ENCODE results near the gene BANK1.
"Not testable (repeated sequence)": the region's sequence is repeated elsewhere in the genome, so short reads cannot be mapped to it uniquely, and the experiment has no call there.

The BANK1 gene

DNA sequence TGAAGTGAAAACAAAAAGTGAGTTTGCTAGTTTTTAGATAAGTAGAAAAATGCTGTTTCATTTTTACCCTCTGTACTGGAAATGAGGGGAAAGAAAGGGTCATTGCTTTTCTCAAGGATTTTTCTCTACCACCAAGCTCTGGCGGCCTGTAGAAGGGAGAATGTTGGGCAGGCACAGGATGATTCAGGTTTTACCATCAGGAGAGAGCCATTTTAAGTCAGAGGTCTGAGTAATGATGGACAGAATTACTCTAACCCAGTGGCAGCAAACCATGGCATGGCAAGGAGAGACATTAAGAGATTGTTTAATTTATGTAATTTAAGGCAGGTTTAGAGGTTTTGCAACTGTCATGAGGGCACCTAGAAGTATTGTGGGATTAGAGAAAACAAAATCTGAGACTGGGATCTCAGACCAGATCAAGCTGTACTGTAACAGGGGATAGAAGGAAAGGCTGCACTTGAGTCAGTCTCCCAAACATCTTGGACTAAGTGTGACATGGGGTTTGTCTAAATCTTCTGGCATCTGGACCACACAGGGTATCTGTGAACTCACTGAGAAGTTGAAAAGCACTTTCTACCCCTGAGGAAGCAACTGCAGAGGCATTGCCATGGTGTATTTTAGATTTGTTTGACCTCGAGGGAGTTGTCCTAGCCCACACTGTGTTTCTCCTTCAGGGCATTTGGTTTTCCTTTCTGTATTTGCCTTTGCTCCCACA lies 81.6 kb downstream of the BANK1 start:
- in situ Hi-C loops (cut with HindIII; ENCODE audit: low sequenced_read_pairs) = no loop called here

DNA sequence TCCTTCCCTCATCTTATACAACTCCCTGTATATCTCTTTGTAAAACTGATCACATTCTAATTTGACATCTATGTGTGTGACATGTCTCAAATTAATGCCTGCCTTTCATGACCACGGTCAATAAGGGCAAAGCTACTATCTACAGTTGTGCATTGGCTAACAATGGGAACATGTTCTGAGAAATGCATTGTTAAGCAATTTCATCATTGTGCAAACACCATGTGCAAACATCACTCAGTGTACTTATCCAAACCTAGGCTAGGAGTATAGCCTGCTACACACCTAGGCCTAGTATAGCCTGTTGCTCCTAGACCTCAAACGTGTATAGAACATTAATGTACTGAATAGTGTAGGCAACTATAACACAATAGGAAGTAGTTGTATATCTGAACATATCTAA lies 95.0 kb downstream of the BANK1 start:
- in situ Hi-C loops (cut with HindIII; ENCODE audit: low sequenced_read_pairs) = no loop called here

DNA sequence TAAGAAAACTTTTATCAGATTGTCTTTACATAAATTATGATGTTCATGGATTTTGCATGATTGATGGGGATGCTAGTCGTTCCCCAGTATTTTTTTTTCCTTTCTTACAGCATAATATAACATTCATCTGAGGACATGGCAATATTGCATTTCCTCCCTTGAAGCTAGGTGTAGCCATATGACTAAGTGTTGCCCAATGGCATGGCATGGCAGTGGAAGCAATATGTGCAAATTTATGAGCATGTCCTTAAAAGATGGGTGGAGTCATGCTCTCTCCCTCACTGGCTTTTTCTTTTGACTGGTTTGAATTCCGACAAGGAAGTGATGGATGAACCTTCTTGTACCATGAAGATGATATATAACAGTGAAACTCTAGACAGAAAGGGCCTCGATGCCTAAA lies 96.3 kb downstream of the BANK1 start:
- in situ Hi-C loops (cut with HindIII; ENCODE audit: low sequenced_read_pairs) = no loop called here

DNA sequence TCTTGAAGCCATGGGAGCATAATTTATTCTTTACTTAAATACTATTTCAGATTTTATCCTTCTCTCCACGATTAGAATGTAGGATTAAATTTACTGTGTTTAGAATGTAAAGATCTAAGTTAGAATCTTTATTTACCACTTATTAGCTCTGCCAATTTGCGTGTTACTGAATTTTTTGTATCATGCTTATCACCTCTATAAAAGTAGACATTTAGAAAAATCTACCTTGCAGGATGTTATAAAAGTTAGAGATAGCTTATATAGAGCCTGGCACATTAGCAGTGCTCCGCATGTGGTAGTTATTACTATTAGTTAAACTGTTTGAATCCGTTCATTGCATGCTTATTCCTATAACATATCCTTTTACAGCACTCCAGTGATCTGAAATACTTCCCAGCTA lies 97.9 kb downstream of the BANK1 start:
- in situ Hi-C loops (cut with HindIII; ENCODE audit: low sequenced_read_pairs) = no loop called here

DNA sequence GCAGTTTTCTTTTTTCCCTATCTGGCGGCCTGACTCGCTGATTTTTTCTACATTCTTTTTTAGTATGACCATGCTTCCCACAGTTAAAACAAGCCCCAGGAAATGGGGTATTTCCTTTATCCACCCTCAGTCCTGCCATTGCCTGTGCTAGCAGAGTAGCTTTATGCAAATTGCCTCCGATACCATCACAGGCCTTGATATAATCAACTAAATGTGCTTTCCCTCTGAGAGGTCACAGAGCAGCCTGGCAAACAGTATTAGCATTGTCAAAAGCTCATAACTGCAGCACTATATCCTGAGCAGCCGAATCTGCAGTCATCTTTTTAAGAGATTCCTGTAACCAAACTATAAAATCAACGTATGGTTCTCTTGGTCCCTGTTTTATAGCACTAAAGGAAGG lies 115.0 kb downstream of the BANK1 start:
- in situ Hi-C loops (cut with HindIII; ENCODE audit: low sequenced_read_pairs) = not testable (repeated sequence)

DNA sequence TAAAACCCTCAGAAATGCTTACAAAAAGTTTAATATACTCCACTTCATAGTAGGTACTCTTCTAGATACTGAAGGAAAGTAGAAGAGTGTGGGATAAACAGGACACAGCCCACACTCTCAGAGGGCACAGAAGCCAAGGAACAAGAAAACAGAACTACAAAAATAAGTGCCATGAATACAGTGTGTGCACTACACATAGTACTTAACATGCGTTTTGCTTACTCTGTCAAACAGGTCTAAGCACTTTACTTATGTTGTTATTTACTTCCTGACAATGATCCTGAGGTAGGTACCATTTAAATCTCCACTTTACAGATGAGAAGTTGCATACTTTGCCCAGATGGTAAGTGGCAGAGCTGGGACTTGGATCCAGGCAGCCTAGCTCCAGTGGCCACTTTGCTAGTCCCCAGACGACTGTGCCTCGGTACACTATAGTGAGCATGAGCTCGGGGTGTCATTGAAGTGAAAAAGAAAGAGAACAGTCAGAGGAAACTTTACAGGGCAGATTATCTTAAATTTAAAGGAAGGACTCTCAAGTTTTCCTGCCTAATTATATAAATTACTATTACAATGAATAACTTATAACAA lies 120.3 kb downstream of the BANK1 start:
- in situ Hi-C loops (cut with HindIII; ENCODE audit: low sequenced_read_pairs) = no loop called here

DNA sequence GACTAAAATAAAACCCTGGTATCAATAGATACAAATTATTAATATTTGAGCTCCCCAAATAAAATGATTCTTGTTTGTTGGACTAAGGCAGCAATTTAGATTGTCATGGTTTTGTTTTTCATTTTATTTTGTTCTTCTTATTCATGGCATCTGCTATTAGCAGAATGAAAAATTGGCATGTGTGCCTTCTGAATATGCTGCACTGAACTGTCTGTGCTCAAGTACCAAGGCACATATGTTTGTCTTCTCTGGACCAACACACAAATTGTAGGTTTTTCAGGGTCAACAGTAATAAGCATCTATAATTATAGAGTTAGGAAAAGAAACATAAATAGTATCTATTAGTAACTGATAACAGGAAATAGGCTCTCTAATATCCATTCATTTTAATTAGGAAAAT lies 121.1 kb downstream of the BANK1 start:
- in situ Hi-C loops (cut with HindIII; ENCODE audit: low sequenced_read_pairs) = no loop called here

DNA sequence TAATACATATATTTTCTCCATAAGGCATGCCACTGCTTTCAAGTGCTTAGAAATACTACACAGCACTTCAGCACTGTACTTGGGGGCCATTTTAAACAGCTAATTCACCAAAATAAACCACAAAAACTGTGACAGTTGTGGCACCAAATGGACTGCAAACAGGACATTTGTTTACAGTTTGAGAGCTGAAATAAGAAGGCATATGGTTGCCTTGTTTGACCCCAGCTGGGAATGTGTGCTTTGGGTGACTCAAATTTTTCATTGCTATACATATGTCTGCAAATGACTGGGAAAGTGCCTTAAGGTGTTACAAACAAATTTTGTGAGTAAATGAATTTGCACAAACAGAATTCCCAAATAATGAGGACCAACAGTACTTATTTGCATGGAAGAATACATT lies 124.2 kb downstream of the BANK1 start:
- in situ Hi-C loops (cut with HindIII; ENCODE audit: low sequenced_read_pairs) = no loop called here

DNA sequence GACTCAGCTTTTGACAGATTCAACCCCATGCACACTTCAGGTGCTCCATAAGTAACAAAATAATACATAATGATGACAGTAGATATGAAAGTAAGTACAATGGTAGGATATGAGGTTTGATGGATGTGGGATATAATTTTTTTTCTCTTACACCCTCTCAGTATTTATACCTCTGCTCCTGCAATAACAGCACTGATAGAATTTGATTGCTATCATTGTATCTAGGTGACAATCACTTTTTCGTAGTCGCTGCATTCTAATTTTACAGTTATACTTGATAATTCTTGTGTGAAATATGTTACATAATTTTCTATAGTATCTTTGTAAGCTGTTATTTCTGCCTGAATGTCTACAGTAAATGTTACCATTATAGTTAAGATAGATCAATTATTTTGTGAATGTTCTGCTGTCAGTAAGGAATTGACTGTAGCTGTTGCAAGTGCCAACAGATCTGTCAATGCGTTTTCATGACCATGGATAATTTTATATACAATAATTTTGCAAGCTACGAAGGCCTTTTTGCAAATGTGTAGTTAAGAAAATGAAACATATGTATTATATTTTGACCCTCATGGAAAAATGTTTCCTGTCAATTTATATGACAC lies 128.9 kb downstream of the BANK1 start:
- in situ Hi-C loops (cut with HindIII; ENCODE audit: low sequenced_read_pairs) = no loop called here

DNA sequence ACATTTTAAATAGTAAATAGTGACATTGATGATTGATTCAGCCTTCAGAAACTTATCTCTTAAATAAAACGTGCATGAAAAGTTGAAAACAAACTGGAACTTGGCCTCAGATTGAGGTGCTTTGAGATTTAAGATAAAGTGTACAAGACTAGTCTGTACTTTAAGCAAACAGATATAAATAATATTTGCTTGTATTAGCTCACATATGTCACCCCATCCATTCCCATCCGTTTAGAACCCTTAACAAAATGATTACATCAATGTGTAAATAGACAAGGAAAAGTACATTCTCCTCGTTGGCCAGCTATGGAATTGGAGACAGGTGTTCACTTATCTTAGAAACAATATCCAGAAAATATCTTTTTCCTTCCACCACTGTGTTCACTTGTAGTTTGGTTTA lies 130.8 kb downstream of the BANK1 start:
- in situ Hi-C loops (cut with HindIII; ENCODE audit: low sequenced_read_pairs) = no loop called here

DNA sequence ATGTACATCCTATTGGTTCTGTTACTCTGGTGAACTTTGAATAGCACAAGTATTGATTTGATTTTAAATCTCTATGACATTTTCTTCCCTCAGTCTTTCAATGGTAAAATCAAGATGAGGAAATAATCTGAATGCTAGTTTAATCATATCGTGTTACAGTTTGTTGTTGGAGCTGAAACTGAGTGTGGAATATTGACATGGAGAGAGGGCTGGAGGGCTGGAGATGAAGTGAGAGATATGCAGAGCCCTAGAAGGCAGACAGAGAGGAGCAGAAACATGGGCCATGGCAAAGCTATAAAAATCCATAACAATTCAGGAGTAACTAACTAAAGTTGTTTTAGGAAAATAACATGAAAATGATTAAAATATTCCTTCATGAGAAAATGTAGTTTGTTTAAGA lies 141.1 kb downstream of the BANK1 start:
- in situ Hi-C loops (cut with HindIII; ENCODE audit: low sequenced_read_pairs) = no loop called here

DNA sequence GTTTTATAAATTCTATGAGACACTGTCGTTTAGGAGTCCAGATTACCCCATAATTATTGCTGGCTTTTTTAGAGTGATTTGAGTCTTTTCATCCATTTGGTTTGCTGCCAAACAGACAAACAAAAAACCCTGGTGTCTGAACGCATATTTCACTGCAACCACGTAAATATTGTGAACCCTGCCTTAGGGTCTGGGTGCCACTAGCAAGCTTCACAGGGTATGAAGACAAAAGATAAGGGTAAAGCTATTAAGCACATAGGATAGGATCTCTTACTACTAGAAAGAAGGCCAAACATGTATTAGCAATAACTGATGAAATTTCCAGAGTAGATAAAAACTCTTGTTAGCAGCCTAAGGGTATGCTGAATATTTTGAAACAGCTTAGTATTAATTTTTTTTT lies 143.3 kb downstream of the BANK1 start:
- in situ Hi-C loops (cut with HindIII; ENCODE audit: low sequenced_read_pairs) = no loop called here

DNA sequence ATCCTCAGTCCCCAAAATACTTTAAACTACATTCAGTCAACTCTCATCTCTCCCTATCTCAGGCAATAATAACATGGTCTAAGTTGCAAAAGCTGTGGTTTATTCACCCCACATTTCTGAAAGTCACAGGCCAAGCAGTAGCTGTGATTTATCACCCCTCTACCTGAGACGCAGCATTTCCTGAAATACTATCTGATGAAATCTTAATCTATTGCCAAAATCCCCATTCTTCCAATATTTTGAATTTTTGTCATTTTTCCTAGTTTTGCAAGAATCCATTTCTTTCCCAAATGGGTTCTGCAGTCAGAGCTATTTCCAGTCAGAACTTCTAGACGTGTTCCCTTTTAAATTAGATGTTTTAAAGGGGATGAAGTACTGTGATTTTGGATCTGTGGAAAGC lies 148.3 kb downstream of the BANK1 start:
- in situ Hi-C loops (cut with HindIII; ENCODE audit: low sequenced_read_pairs) = no loop called here

DNA sequence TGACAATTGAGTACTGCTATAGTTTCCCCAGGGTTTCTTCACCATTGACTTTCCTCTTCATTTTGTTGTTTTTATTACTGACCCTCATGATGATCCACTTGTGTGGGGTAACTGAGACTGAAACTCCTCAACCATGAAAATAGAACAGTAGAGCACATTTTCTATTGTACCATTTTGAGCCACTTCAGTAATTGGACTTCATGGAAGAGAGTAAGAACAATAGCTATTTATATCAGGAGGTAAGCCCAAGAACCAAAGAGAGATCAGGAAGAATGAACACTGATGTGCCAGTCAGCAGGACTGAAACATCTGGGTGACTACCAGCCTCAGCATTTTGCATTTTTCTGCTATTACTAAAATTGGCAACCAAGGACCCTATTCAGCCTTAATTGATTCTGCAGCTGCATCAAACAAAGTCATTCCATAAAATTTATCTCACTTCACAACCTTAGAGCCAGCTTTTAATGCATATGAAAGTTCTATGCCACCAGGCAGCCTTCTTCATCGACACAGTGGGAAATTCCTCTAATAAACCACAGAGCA lies 151.4 kb downstream of the BANK1 start:
- in situ Hi-C loops (cut with HindIII; ENCODE audit: low sequenced_read_pairs) = no loop called here

DNA sequence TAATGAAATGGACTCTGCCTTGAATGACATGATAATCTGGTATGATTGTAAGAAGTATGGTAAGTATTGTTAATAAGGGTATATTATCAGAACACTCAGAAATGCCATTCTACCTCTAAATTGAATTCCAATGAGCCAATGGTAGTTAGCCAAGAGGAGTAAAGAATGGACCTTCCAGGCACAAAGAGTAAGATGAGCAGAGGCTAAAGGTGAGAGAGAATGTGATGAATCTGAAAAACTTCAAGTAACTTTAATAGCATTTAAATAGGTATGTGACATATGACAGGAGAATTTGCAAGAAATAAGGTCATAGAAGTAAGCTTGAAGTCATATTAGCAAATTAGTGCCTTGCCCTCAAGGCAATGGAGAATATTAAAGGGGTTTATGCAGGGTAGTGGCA lies 152.4 kb downstream of the BANK1 start:
- in situ Hi-C loops (cut with HindIII; ENCODE audit: low sequenced_read_pairs) = no loop called here

DNA sequence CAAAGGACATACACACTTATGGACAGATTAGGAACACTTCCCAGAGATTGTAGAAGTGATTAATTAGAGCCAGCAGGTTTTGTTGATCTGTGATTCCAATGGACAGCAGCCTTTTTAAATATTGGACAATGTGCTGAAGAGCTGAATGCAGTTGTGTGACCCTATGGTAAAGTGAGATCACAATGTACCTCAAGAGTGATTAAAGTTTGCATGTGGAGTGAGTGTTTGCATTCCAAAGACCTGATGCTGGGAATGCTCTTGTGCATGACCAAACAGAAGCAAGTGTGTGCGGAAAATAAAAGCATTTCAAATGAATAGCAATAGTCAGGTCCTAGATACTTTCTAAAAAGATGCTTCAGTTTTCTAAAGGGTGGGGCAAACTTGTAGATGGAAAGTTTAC lies 154.1 kb downstream of the BANK1 start:
- in situ Hi-C loops (cut with HindIII; ENCODE audit: low sequenced_read_pairs) = no loop called here

DNA sequence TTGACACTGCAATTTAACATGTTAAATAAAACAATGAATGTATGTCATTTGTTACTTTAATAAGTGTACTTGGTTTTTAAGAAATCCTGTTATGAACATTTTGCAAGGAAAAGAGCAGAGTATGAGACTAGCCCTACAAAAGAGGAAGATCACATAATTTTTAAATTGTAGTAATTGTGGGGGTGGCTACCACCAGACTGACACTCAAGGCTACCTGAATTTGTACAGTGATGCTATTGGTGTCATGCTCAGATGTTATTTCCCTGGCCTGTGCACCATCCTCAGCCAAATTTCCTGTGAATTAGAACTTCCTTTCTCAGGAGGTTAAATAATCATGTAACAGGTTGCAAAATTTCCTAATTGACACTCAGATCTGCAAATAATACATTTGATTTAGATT lies 157.5 kb downstream of the BANK1 start:
- in situ Hi-C loops (cut with HindIII; ENCODE audit: low sequenced_read_pairs) = no loop called here

DNA sequence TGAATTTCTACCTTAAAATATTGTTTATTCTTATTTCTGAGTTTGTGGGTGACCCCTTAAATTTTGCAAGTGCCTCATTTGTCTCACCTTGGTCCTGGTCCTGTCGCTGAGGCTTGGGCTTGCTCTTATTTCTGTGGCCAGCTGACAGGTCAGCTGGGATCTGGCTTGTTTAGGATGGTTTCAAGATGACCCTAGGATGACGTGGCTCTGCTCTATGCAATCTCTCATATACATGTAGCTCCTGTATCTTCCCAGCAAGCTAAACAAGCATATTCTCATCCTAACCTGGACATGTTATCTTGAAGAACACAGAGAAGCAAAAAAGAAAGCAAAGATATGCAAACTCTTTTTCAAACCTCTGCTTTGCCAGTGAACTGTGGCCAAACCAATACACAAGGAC lies 158.4 kb downstream of the BANK1 start:
- in situ Hi-C loops (cut with HindIII; ENCODE audit: low sequenced_read_pairs) = no loop called here

DNA sequence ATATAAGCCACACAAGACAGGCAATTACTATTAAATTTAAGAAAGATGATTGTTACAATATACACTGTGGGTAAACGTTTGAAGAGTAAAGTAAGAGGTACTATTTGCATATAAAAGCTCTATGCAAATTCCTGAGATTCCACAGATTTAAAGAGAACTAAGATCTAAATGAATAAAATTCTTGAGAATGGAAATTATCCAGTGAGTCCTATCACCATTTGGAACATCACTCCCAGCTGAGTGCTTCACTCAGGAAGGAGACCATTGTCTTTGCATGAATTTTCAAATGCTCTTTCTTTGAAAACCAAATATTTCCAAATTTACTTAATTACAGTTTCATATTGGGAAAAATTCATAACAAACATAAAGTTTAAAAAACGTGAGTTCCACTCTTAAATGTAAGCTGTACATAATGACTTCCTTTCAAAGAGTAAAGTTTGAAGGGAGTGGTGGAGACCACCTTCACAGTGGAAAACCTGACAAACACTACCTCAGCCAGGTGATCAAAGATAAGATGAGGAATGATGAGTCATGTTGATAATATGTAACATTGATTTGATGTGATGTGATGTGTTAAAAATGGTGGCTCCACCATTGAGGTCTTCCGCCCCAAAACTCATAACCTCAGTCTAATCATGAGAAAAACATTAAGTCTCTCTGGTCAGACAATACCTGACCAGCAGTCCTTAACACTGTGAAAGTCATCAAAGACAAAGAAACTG lies 159.9 kb downstream of the BANK1 start:
- in situ Hi-C loops (cut with HindIII; ENCODE audit: low sequenced_read_pairs) = no loop called here

DNA sequence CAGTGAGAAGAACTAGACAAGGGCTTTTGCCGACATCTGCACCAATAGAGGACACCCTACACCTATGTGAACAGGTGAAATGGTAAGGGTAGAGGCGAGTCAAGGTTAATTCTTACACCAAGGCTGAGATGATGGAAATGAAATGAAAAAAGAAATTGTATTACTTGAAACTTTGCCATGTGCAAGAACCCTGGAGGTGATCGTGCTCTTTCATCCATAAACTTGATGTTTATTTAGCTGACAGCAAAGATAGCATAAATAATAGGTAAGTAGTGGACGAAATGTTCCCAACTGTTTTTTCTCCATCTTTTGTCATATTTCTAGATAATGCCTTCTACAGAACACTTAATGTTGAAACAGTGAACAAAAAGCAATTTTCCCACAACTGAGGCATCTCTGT lies 162.5 kb downstream of the BANK1 start:
- in situ Hi-C loops (cut with HindIII; ENCODE audit: low sequenced_read_pairs) = no loop called here

DNA sequence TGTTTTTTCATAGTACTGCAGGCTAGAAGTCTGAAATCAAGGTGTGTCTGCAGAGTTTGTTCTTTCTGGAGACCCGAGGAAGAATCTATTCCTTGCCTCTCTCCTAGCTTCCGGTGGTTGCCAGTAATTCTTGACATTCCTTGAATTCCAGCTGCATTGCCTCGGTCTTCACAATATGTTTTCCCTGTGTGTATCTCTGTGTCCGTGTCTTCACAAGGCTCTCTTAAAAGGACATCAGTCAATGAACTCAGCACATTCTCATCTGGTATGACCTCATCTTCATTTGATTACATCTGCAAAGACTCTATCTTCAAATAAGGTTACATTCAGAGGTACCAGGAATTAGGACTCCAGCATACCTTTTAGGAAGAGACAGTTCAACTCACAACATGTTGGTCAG lies 163.4 kb downstream of the BANK1 start:
- in situ Hi-C loops (cut with HindIII; ENCODE audit: low sequenced_read_pairs) = no loop called here

DNA sequence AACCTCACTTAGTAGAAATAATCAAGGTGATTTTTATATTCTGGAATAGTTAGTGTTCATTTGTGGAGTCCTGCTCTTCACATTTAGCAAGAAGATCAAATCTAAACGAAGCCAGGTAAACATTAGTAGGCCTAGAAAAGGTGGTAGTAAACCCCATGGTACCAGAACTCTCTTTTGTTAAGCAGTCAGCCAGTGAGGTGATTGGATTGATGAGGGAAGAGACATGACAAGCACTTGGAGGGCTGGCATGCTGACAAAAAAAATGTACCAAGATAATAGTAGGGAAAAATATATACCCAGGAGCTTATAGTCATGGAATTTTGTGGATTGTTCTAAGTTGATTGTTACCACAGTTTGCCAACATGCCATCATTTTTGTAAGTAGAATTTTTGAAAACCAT lies 163.8 kb downstream of the BANK1 start:
- in situ Hi-C loops (cut with HindIII; ENCODE audit: low sequenced_read_pairs) = no loop called here
